Fibroblast of pulmonary artery (primary cell): ENCODE results near the gene FGL2.
"Not testable (repeated sequence)": the region's sequence is repeated elsewhere in the genome, so short reads cannot be mapped to it uniquely, and the experiment has no call there.

Experiments
- DNase-seq: peaks from one replicate; pipeline ENCODE4 v3.0.0-alpha.2; 2010; ENCODE audit warnings: low read depth
- H3K4me3 ChIP-seq: replicated peaks from 2 replicates; pipeline ENCODE4 v1.5.1; 2011; ENCODE audit warnings: low read depth, mild to moderate bottlenecking, control low read depth, low read length, moderate library complexity
- TF ChIP-seq, protein P1 (sequence below): IDR thresholded peaks from 2 replicates; pipeline ENCODE4 v1.5.1; 2011; ENCODE audit warnings: mild to moderate bottlenecking, control low read depth, low read length, inconsistent platforms; ENCODE audit errors: missing control alignments

FGL2 gene

DNA sequence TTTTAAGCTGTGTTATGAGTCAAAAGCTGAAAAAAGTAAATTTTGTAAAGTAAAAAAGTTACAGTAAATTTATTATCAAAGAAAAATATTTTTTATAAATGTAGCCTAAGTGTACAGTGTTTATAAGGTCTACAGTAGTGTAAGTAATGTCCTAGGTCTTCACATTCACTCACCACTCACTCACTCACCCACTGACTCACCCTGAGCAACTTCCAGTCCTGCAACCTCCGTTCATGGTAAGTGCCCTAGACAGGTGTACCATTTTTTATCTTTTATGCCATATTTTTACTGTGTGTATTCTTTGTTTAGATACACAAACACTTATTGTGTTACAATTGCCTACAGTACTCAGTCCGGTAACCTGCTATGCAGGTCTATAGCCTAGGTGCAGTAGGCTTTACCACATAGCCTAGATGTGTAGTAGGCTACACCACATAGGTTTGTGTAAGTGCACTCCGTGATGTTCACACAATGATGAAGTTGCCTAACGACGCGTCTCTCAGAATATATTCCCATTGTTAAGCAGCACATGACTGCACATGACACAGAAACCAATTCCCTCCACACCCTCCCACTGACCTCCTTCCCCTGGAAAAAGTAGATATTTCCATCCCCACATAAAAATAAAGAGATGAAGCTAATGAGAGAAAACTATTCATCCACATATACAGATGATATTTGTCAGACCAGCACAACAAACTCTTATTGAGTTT is 44.8 kb upstream of the FGL2 start:
- TF ChIP-seq, protein P1, sequence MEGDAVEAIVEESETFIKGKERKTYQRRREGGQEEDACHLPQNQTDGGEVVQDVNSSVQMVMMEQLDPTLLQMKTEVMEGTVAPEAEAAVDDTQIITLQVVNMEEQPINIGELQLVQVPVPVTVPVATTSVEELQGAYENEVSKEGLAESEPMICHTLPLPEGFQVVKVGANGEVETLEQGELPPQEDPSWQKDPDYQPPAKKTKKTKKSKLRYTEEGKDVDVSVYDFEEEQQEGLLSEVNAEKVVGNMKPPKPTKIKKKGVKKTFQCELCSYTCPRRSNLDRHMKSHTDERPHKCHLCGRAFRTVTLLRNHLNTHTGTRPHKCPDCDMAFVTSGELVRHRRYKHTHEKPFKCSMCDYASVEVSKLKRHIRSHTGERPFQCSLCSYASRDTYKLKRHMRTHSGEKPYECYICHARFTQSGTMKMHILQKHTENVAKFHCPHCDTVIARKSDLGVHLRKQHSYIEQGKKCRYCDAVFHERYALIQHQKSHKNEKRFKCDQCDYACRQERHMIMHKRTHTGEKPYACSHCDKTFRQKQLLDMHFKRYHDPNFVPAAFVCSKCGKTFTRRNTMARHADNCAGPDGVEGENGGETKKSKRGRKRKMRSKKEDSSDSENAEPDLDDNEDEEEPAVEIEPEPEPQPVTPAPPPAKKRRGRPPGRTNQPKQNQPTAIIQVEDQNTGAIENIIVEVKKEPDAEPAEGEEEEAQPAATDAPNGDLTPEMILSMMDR = no peak
- H3K4me3 ChIP-seq = no peak overlapping the region
- DNase-seq = peak; percentile 25

DNA sequence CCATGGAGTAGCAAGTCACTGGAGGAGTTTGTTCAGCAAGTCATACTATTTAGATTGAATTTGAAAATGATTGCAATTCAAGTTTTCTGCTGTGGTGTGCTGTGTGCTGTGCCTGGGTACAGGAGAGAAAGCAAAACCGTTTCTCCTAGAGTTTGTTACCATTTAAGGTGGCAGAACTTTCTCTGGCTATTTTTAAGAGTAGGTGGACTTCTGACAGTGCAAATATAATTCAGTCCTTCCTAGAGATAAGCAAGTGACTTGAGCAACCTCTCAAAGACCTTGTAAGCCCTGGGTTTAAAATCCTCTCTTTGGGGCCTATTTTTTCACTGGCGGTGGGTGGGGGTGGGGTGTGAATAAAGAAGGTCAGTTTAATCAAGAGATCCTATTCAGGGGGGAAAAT is 42.9 kb upstream of the FGL2 start:
- TF ChIP-seq, protein P1 = no peak
- no peak for DNase-seq
- H3K4me3 ChIP-seq = no peak overlapping the region

DNA sequence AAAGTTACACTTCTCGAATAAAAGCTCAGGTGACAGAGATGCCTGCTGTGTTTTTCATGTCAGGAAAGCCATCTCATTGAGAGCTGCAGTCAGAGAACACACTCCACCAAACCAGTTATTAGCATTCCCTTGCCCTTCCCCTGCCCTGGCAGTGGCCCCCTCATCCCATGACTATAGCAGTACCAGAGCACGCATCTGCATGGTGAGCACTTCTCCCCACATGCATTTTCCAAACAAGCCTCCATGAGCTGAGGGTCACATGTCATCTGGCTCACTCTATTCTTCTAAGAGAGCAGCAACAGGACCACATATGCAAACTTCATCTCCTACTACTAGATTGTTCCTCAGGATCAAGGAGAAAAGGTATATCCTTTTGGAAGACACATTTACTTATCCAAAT is 42.4 kb upstream of the FGL2 start:
- DNase-seq = no peak
- no peak overlapping the region for H3K4me3 ChIP-seq
- TF ChIP-seq, protein P1 = no peak

DNA sequence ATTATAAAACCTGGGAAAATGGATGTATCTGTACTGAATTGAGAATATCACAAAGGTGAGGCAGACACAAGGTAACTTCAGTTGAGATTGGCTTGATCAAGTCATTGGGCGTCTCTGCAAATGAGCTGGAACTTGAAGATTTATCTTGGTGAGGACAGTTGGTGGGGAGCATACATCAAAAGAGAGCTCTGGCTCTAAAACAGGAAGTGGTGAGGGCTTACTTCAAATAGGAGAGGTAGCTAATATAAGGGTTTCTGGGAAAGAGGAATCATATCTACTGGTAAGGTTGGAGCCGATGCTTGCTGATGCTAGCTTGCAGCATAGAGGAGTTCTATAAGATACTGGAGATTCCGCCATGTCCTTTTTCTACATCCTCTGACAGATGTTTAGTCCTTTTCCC is 39.9 kb upstream of the FGL2 start:
- TF ChIP-seq, protein P1 = no peak
- no peak for DNase-seq
- H3K4me3 ChIP-seq = no peak overlapping the region

DNA sequence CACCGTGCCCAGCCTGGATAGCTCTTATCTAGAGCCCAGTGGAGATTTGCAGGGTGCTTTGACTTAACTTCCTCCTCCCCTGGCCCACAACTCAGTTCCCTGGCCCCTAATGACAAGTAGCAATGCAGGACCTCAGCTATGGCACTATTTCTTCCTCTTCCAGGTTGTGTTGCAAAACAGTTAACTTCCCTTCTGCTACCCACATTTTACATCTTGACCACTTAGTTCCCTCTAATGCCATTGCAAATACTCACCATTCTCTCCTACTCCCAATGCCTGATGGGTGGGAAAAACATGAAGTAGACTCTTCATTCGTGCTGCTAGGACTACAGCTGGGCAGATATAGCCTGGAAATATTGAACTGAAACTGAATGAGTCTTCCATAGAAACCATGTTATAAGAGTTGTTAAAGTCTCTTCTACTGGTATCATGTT is 39.1 kb upstream of the FGL2 start:
- no peak for DNase-seq
- TF ChIP-seq, protein P1 = no peak
- H3K4me3 ChIP-seq = no peak overlapping the region

DNA sequence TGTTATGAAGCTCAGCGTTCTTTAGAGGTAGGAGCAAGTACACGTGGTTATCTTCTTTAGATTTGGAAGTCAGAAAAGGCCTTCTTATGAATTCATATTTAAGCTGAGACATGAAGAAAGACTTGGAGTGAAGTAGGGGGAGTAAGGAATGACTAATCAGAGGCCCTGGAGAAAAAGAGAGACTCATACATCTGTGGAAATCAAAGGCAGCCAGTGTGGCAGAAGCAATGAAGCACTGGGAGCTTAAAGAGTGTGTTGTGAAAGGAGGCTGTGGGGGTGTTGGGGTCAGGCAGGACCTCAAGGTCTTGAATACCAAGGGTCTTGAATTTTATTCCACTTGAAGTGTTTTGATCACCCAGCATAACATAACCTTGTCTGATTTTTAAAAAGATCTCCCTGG is 35.7 kb upstream of the FGL2 start:
- TF ChIP-seq, protein P1 = no peak
- no peak overlapping the region for H3K4me3 ChIP-seq
- peak; percentile 79 for DNase-seq

DNA sequence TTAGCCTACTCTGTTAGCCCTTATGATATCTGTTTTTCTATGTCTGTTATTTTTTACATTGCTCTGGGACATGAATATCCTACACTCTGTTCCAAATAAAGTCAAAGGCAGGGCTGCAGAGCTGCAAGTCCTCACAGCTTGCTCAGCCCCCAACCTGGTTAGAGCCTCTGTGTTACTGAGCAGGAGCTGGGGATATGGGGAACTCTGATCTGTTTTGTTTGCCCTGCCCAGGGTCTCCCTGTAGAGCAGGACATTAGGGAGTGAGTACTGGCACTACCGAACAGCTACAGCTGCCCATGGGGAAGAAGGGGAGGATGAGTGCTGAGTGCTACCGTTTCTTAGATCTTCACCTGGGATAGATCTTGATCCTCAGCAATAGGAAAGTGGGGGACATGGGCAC is 32.8 kb upstream of the FGL2 start:
- no peak for DNase-seq
- TF ChIP-seq, protein P1 = no peak

DNA sequence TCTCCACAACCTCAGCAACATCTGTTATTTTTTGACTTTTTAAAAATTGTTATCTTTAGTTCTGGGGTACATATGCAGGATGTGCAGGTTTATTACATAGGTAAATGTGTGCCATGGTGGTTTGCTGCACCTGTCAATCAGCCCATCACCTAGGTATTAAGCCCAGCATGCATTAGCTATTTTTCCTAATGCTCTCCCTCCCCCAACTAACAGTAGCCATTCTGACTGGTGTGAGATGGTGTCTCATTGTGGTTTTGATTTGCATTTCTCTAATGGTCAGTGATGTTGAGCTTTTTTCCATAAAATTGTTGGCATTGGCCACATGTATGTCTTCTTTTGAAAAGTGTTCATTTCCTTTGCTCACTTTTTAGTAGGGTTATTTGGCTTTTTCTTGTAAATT is 29.2 kb upstream of the FGL2 start:
- DNase-seq = not testable (repeated sequence)

More for the DNA sequence above, 32.8 kb upstream of the FGL2 start:
- no peak overlapping the region for H3K4me3 ChIP-seq

More for the DNA sequence above, 29.2 kb upstream of the FGL2 start:
- not testable (repeated sequence) for H3K4me3 ChIP-seq
